NT2/D1 (cell line): ENCODE results near the gene ASPG.

Experiments
- SUZ12 ChIP-seq: IDR thresholded peaks from 2 replicates; pipeline ENCODE4 v1.6.1; 2011; ENCODE audit not compliant: insufficient read length, insufficient read depth; ENCODE audit errors: extremely low read depth
- ZNF274 ChIP-seq: IDR thresholded peaks from 2 replicates; pipeline ENCODE4 v1.6.1; 2011; ENCODE audit warnings: mild to moderate bottlenecking, low read depth, low read length

GRCh38 chr14:104121142-104121541, 35.6 kb downstream of the ASPG start:
- TF ChIP-seq ZNF274 = no peak
- no peak for TF ChIP-seq SUZ12
